ENCODE results near the gene RBP5. TPM values are rescaled to one million over a fixed set of nuclear protein-coding genes. Genes with fewer than 3 reads are reported as not detected.

The RBP5 gene
- total and polyA plus RNA-seq, 2 donors (not counting 1 experiment from before 2014, with no cell fraction given) = 1.1 TPM; not detected in 1

GRCh38 chr12:7122811-7123769 lies 5.6 kb downstream of the RBP5 start:
- no peak overlapping the region for H3K9ac ChIP-seq (ENCODE audit: low read length)
- peaks cover 2% of the 10 kb centered on the region for H3K4me1 Mint-ChIP-seq
- no peaks in the 10 kb centered on the region for H3K27me3 Mint-ChIP-seq
- no peaks in the 10 kb centered on the region for H3K9me3 Mint-ChIP-seq (ENCODE audit: insufficient read depth)
- TF ChIP-seq CTCF (IDR thresholded peaks at IDR 0.05) (no peak), EZH2 (IDR thresholded peaks at IDR 0.05; ENCODE audit: borderline replicate concordance, insufficient read depth, low read depth, low read length, poor library complexity, severe bottlenecking) (no peak)
- no peaks in the 10 kb centered on the region for H3K9me3 ChIP-seq (ENCODE audit: control extremely low read depth in 1 of 3, control insufficient read depth in 2 of 3, insufficient read depth in 1 of 3, low read length in 2 of 3)
- ChIA-PET POLR2A (no interaction called here), CTCF (interaction anchor here (0.6 to 1.1 kb wide), 4 partner anchors 13 to 123 kb away, joined by 3 to 4 read pairs (median 3); partner anchors contain the start of gene C1RL)
- no peaks in the 10 kb centered on the region for H3K4me1 ChIP-seq (ENCODE audit: control insufficient read depth in 2 of 2, insufficient read depth in 2 of 2, low read length in 2 of 2)
- 92% methylated on average over 5 of the region's 7 CpGs for WGBS (ENCODE audit: insufficient coverage)
- H3K4me3 Mint-ChIP-seq = no peak overlapping the region
- H3K4me3 ChIP-seq (ENCODE audit: control extremely low read depth in 1 of 5, extremely low read depth in 1 of 5, insufficient read depth in 1 of 5, low read depth in 2 of 5, low read length in 4 of 5) = no peak overlapping the region
- H3K4me2 ChIP-seq (replicated peaks; ENCODE audit: low read depth, low read length, poor library complexity, severe bottlenecking) = no peak overlapping the region
- no peak overlapping the region for H2AFZ ChIP-seq (ENCODE audit: insufficient read depth, low read depth, low read length, poor library complexity, severe bottlenecking)
- H3K27me3 ChIP-seq (replicated peaks in 1 of 4; ENCODE audit: control extremely low read depth in 1 of 4, control insufficient read depth in 3 of 4, insufficient read depth in 4 of 4, low read length in 3 of 4) = no peaks in the 10 kb centered on the region
- H3K79me2 ChIP-seq (ENCODE audit: control insufficient read depth, insufficient read depth, low read length) = no peaks in the 10 kb centered on the region
- no peak overlapping the region for H3K27ac Mint-ChIP-seq
- intact Hi-C loops (cut with micrococcal nuclease) = no loop called here
- ATAC-seq (ENCODE audit: low read depth) = no peak
- H4K20me1 ChIP-seq (ENCODE audit: control insufficient read depth, insufficient read depth, low read length, poor library complexity, severe bottlenecking) = no peaks in the 10 kb centered on the region
- DNase-seq = no peak
- H3K27ac ChIP-seq (ENCODE audit: low read length in 2 of 2) = no peak overlapping the region
- H3K36me3 ChIP-seq (replicated peaks in 1 of 2; ENCODE audit: control extremely low read depth in 1 of 2, control insufficient read depth in 1 of 2, extremely low read depth in 1 of 2, insufficient read depth in 2 of 2, low read length in 1 of 2) = no peaks in the 10 kb centered on the region

DNA sequence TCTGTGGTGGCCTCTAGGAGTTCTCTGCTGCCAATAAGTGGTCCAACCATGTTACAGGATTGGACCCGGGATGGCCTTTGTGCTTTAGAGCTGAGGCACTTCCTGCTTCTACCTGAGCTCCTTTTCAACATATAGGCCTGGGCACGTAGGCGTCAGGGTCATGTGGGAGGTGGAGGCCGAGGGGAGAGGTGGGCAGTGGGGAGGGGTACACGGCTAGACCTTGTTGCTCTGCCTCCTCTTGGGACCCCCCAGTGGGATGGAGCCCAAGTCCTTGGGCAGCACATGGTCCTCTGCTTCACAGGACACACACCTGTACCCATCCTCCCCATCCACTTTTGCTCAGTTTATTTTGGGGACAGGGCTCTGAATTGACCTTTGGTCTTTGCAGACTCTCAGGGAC lies 7.4 kb downstream of the RBP5 start:
- Mint-ChIP-seq H3K9me3 (ENCODE audit: insufficient read depth) (no peaks in the 10 kb centered on the region), H3K27ac (no peak overlapping the region), H3K27me3 (no peaks in the 10 kb centered on the region), H3K4me3 (no peak overlapping the region), H3K4me1 (no peaks in the 10 kb centered on the region)
- DNase-seq (no peak), ATAC-seq (ENCODE audit: low read depth) (no peak)
- Histone ChIP-seq H4K20me1 (ENCODE audit: control insufficient read depth, insufficient read depth, low read length, poor library complexity, severe bottlenecking) (no peaks in the 10 kb centered on the region), H3K27me3 (replicated peaks in 1 of 4; ENCODE audit: control extremely low read depth in 1 of 4, control insufficient read depth in 3 of 4, insufficient read depth in 4 of 4, low read length in 3 of 4) (no peaks in the 10 kb centered on the region), H3K4me2 (replicated peaks; ENCODE audit: low read depth, low read length, poor library complexity, severe bottlenecking) (no peak overlapping the region), H3K9me3 (ENCODE audit: control extremely low read depth in 1 of 3, control insufficient read depth in 2 of 3, insufficient read depth in 1 of 3, low read length in 2 of 3) (no peaks in the 10 kb centered on the region), H3K9ac (ENCODE audit: low read length) (no peak overlapping the region), H3K36me3 (replicated peaks in 1 of 2; ENCODE audit: control extremely low read depth in 1 of 2, control insufficient read depth in 1 of 2, extremely low read depth in 1 of 2, insufficient read depth in 2 of 2, low read length in 1 of 2) (peaks cover 0 to 11% of the 10 kb centered on the region in 2 experiments), H3K79me2 (ENCODE audit: control insufficient read depth, insufficient read depth, low read length) (no peaks in the 10 kb centered on the region), H3K27ac (ENCODE audit: low read length in 2 of 2) (no peak overlapping the region), H2AFZ (ENCODE audit: insufficient read depth, low read depth, low read length, poor library complexity, severe bottlenecking) (no peak overlapping the region), H3K4me1 (ENCODE audit: control insufficient read depth in 2 of 2, insufficient read depth in 2 of 2, low read length in 2 of 2) (no peaks in the 10 kb centered on the region), H3K4me3 (ENCODE audit: control extremely low read depth in 1 of 5, extremely low read depth in 1 of 5, insufficient read depth in 1 of 5, low read depth in 2 of 5, low read length in 4 of 5) (no peak overlapping the region)
- WGBS (ENCODE audit: insufficient coverage) = 86% methylated on average over 2 of the region's 5 CpGs
- intact Hi-C loops (cut with micrococcal nuclease) = no loop called here
- CTCF ChIA-PET = interaction anchor here (1.5 kb wide), 1 partner anchor 9 kb away, joined by 4 read pairs; no protein-coding TSS in a partner anchor
- POLR2A ChIA-PET = interaction anchor here (0.8 kb wide), 1 partner anchor 9 kb away, joined by 3 read pairs; the partner anchor contains the start of gene CLSTN3
- TF ChIP-seq CTCF (IDR thresholded peaks at IDR 0.05) (no peak), EZH2 (IDR thresholded peaks at IDR 0.05; ENCODE audit: borderline replicate concordance, insufficient read depth, low read depth, low read length, poor library complexity, severe bottlenecking) (no peak)
